Central memory CD8-positive, alpha-beta T cell (primary cell): ENCODE results near the gene GGA1.

Source experiments
- ATAC-seq: fragments of 150-1000 bp; cut with Tn5 transposase; replicated peaks from 2 replicates; pipeline ENCODE4 v1.10.0; 2022; ENCODE audit warnings: mild to moderate bottlenecking, moderate FRiP score, moderate number of reproducible peaks; ENCODE audit not compliant: poor library complexity, severe bottlenecking; ENCODE audit errors: extremely low read depth
- DNase-seq, 2 donors: peaks; one replicate each; pipeline ENCODE4 v3.0.0; 2021; ENCODE audit warnings: low spot score in 2 of 2
- H3K27ac Mint-ChIP-seq: one replicate; pipeline ENCODE4 v1.8.0; 2022; ENCODE audit warnings: low read depth, mild to moderate bottlenecking, moderate library complexity, mixed read lengths
- H3K27me3 Mint-ChIP-seq: one replicate; pipeline ENCODE4 v1.8.0; 2022; ENCODE audit warnings: mixed read lengths
- H3K36me3 Mint-ChIP-seq: one replicate; pipeline ENCODE4 v1.8.0; 2022; ENCODE audit warnings: mild to moderate bottlenecking, moderate library complexity, mixed read lengths; ENCODE audit not compliant: insufficient read depth
- H3K4me1 Mint-ChIP-seq: one replicate; pipeline ENCODE4 v1.8.0; 2022; ENCODE audit warnings: mixed read lengths
- H3K4me3 Mint-ChIP-seq: one replicate; pipeline ENCODE4 v1.8.0; 2022; ENCODE audit warnings: mild to moderate bottlenecking, moderate library complexity, mixed read lengths
- H3K9me3 Mint-ChIP-seq: one replicate; pipeline ENCODE4 v1.8.0; 2022; ENCODE audit warnings: mixed read lengths

The GGA1 gene

GRCh38 chr22:37669586-37669985 lies 61.0 kb downstream of the GGA1 start:
- Mint-ChIP-seq H3K4me3 (no peak overlapping the region), H3K27ac (no peak overlapping the region), H3K27me3 (no peaks in the 10 kb centered on the region), H3K4me1 (peaks cover 17% of the 10 kb centered on the region), H3K36me3 (peaks cover 5% of the 10 kb centered on the region), H3K9me3 (no peaks in the 10 kb centered on the region)
- ATAC-seq, result no peak
- no peak for DNase-seq

DNA sequence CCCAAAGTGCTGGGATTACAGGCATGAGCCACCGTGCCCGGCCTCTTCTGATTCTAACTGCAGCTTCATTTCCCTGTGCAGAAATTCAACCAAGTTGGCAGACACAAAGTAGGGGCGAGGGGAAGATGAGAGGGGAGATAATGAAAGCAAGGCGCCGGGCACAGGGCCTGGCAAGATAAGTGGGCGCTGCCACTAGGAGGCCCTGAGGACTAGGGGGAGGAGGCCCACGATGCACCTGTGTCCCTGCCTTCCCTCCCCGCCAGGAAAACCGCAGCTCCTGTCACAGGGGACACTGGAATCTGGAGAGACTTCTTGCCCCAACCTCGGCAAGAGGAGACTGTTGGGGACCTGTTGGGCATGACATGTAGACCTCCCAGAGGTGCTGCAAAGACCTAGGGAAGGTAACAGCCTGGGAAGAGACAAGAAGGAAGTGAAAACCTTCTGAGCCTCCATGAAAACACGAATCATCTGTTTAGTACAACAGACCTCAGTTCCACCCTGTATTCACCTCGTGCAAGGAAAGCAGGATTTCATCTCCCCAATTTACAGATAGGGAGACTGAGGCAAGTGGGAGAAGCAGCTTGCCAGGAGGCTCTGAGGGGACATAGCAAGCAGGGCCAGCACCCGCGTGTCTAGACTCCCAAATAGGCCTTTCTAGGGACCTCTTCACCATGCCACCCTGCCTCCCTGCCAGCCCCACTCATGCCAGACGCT lies 63.7 kb downstream of the GGA1 start:
- H3K4me3 Mint-ChIP-seq, result no peak overlapping the region
- DNase-seq (no peak), ATAC-seq (no peak)
- peaks cover 37% of the 10 kb centered on the region for H3K4me1 Mint-ChIP-seq
- no peaks in the 10 kb centered on the region for H3K27me3 Mint-ChIP-seq
- H3K36me3 Mint-ChIP-seq, result peaks cover 12% of the 10 kb centered on the region
- no peaks in the 10 kb centered on the region for H3K9me3 Mint-ChIP-seq
- H3K27ac Mint-ChIP-seq, result no peak overlapping the region

DNA sequence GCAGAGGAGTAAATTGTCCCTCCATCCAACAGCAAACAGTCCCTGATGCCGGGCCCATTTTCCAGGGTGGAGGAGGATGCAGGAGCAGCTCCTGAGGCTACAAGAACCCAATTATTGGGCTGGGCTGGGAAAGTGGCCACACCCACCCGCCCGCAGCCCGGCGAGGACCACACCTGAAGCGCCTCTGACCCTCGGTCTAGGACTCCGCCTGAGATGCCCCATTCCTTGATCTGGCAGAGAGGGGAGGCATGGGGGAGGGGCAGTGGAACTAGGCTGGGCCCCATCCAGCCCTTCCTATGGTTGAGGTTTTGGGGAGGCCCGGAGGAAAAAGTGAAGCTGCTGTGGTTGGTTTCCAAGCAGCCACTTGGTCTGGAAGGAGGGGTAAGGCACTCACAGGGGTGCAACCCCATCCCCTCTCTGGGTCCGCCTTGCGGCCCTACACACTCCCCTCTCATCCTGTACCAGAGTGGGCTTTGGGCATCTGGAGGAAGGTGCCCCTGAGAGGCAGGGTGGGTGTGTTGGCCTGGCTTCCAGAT lies 64.4 kb downstream of the GGA1 start:
- H3K9me3 Mint-ChIP-seq, result no peaks in the 10 kb centered on the region
- DNase-seq, result no peak
- H3K4me1 Mint-ChIP-seq, result peaks cover 41% of the 10 kb centered on the region
- no peak overlapping the region for H3K27ac Mint-ChIP-seq
- no peak for ATAC-seq
- peaks cover 16% of the 10 kb centered on the region for H3K36me3 Mint-ChIP-seq
- no peaks in the 10 kb centered on the region for H3K27me3 Mint-ChIP-seq
- no peak overlapping the region for H3K4me3 Mint-ChIP-seq

- H3K4me1 Mint-ChIP-seq, result peaks cover 44% of the 10 kb centered on the region
These were observed 65.6 kb downstream of the GGA1 start for GRCh38 chr22:37674248-37674647.

DNA sequence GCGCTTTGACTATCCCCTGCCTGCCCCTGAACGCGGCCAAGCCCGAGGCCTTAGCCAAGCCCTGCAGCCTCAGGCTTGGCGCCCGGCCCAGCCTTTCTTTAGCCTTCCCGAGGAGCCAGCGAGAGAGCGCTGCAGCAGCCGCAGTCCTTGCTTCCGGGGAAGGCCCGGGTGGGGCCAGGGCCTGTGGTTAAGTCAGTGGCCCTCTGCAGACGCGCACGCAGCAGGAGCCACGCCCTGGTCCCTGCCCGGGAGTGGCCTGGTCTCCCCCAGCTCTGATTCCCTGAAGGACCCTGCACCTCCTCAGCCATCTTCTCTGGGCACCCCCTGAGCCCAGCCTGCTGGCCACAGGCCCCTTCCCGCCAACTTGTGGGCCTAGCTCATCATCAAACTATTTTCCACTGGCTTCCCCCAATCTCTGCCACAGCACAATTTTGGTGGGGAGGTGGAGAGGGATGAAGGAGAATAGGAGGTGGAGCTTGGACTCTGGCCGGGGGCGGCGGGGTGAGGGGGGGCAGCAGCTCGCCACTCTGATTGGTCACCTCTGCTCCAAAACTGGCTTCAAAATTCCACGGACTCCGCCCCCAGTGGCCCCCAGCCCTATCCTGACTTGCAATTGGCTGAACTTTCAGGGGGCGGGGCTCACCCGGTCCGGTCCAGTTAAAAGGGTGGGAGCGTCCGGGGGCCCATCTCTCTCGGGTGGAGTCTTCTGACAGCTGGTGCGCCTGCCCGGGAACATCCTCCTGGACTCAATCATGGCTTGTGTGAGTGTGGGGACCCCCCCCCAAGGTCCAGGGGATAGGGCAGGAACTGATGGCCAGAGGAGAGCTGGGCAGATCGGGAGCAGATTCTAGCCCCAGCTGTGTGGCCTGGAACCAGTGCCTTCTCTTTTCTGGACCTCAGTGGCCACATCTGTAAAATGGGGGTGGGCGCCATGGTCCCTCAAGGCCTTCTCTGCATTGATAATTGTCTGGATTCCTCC lies 66.6 kb downstream of the GGA1 start, which contains the start of gene LGALS1:
LGALS1 (plus strand) TSS at position 686 of the 979 bp plus-strand sequence; CDS start at position 753, 67 bp downstream.
- peaks cover 44% of the 10 kb centered on the region for H3K4me1 Mint-ChIP-seq
- no peaks in the 10 kb centered on the region for H3K9me3 Mint-ChIP-seq
- ATAC-seq, result no peak

More at GRCh38 chr22:37674248-37674647, 65.6 kb downstream of the GGA1 start:
- peaks cover 14% of the 10 kb centered on the region for H3K36me3 Mint-ChIP-seq
- no peaks in the 10 kb centered on the region for H3K27me3 Mint-ChIP-seq
- DNase-seq (no peak), ATAC-seq (no peak)
- H3K9me3 Mint-ChIP-seq, result no peaks in the 10 kb centered on the region
- peak overlapping the region; percentile 88 for H3K4me3 Mint-ChIP-seq
- H3K27ac Mint-ChIP-seq, result peak overlapping the region; percentile 54

GRCh38 chr22:37675930-37676735 lies 67.5 kb downstream of the GGA1 start:
- H3K27ac Mint-ChIP-seq, result peak overlapping the region; percentile 94
- peak overlapping the region; percentile 88 for H3K4me3 Mint-ChIP-seq
- H3K36me3 Mint-ChIP-seq, result peaks cover 19% of the 10 kb centered on the region
- no peaks in the 10 kb centered on the region for H3K9me3 Mint-ChIP-seq
- ATAC-seq (no peak), DNase-seq (no peak)
- no peaks in the 10 kb centered on the region for H3K27me3 Mint-ChIP-seq
- peaks cover 46% of the 10 kb centered on the region for H3K4me1 Mint-ChIP-seq

More for the DNA sequence above, 66.6 kb downstream of the GGA1 start, which contains the start of gene LGALS1:
- Mint-ChIP-seq H3K4me3 (peak within 1 kb of the TSS; percentile 88), H3K36me3 (peaks cover 18% of the 10 kb centered on the region), H3K27me3 (no peaks in the 10 kb centered on the region), H3K27ac (peak within 1 kb of the TSS; percentile 94)
- no peak for DNase-seq

- peaks cover 19% of the 10 kb centered on the region for H3K36me3 Mint-ChIP-seq
- peak overlapping the region; percentile 94 for H3K27ac Mint-ChIP-seq
- peaks cover 54% of the 10 kb centered on the region for H3K4me1 Mint-ChIP-seq
- no peaks in the 10 kb centered on the region for H3K9me3 Mint-ChIP-seq
- ATAC-seq (peak; percentile 89), DNase-seq (peak; percentile 83 to 92)
- H3K27me3 Mint-ChIP-seq, result no peaks in the 10 kb centered on the region
- H3K4me3 Mint-ChIP-seq, result peak overlapping the region; percentile 88
These were observed 68.3 kb downstream of the GGA1 start for GRCh38 chr22:37676736-37677492.

- no peaks in the 10 kb centered on the region for H3K27me3 Mint-ChIP-seq
- peaks cover 49% of the 10 kb centered on the region for H3K4me1 Mint-ChIP-seq
- H3K4me3 Mint-ChIP-seq, result peak overlapping the region; percentile 88
These were observed 68.9 kb downstream of the GGA1 start for GRCh38 chr22:37677493-37677974.

DNA sequence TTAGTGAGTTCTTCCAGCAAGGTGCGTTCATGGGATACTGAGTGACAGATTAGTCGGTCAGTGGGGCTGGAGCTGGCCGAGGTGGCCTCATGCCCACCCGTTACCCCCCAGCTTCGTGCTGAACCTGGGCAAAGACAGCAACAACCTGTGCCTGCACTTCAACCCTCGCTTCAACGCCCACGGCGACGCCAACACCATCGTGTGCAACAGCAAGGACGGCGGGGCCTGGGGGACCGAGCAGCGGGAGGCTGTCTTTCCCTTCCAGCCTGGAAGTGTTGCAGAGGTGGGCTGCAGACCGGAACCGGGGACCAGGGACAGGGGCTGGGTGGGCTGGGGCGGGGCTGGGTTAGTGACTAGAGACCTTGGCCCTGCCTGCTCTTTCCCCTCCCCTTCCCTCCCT lies 69.7 kb downstream of the GGA1 start:
- Mint-ChIP-seq H3K36me3 (peaks cover 18% of the 10 kb centered on the region), H3K27me3 (no peaks in the 10 kb centered on the region), H3K4me3 (no peak overlapping the region), H3K27ac (peak overlapping the region; percentile 94), H3K9me3 (no peaks in the 10 kb centered on the region), H3K4me1 (peaks cover 48% of the 10 kb centered on the region)
- ATAC-seq (no peak), DNase-seq (no peak)

More at GRCh38 chr22:37677493-37677974, 68.9 kb downstream of the GGA1 start:
- H3K9me3 Mint-ChIP-seq, result no peaks in the 10 kb centered on the region
- peak overlapping the region; percentile 94 for H3K27ac Mint-ChIP-seq
- no peak for DNase-seq
- peaks cover 18% of the 10 kb centered on the region for H3K36me3 Mint-ChIP-seq
- peak; percentile 74 for ATAC-seq

DNA sequence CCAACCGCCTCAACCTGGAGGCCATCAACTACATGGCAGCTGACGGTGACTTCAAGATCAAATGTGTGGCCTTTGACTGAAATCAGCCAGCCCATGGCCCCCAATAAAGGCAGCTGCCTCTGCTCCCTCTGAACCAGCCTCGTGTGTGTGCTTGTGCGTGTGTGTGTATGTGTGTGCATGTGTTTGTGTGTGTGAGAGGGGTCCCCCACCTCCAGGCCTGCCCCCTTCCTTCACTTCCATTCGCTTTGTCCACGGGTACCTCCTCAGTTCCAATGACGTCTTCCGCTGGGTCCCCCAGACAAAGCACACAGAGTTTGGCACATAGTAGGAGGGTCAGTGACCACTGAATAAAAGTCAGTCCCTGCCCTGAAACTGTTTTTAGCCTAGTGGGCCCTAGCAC lies 71.0 kb downstream of the GGA1 start:
- peaks cover 18% of the 10 kb centered on the region for H3K36me3 Mint-ChIP-seq
- peak overlapping the region; percentile 26 for H3K4me3 Mint-ChIP-seq
- H3K9me3 Mint-ChIP-seq, result no peaks in the 10 kb centered on the region
- no peaks in the 10 kb centered on the region for H3K27me3 Mint-ChIP-seq
- DNase-seq (no peak), ATAC-seq (no peak)
- peaks cover 37% of the 10 kb centered on the region for H3K4me1 Mint-ChIP-seq
- H3K27ac Mint-ChIP-seq, result no peak overlapping the region

DNA sequence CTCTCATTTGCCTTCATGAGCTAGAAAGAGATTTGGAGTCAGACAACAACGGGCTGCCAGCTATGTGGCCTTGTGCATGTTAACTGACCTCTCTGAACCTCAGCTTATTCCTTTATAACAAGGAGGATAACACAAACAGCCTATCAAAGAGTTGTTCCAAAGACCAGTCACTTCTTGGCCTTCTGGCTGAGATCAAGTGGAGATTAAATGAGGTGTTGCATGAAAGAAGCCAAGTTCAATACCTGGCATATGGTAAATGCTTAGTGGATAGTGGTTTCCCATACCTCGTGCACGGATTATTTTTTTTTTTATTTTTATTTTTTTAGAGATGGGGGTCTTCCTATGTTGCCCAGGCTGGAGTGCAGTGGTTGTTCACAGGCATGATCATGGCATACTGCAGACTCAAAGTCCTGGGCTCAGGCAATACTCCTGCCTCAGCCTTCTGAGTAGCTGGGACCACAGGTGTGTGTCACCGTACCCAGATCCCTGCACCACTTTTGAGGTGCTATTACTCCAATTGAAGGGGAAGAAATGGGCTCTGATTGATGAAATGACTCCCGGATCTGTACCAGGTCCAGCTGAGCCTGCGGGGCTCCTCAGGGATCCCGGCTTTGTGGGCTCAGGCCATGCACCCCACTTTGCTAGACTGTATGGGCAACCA lies 71.7 kb downstream of the GGA1 start:
- H3K4me1 Mint-ChIP-seq, result peaks cover 31% of the 10 kb centered on the region
- H3K27me3 Mint-ChIP-seq, result no peaks in the 10 kb centered on the region
- peaks cover 18% of the 10 kb centered on the region for H3K36me3 Mint-ChIP-seq
- H3K4me3 Mint-ChIP-seq, result no peak overlapping the region
- ATAC-seq, result no peak
- DNase-seq, result no peak
- H3K9me3 Mint-ChIP-seq, result no peaks in the 10 kb centered on the region
- no peak overlapping the region for H3K27ac Mint-ChIP-seq
